ENCODE results near the gene NEBL.

DNA sequence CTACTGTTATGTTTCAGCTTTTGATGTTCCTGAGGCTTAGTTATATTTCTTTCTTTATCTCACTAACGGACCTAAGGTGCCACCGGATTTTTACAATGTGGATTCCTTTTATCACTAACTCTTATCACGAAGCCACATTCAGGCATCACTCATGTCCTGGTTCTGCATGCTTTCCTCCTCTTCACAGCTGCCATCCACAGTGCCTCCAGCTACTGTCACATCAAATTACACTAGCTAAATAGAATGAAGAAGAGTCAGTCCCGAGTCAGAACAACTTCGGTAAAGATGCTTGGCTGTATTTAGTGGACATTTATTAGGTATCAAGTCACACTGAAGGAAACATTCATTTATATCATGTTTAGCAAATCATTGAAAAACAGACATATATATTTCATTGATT is 153.2 kb downstream of the NEBL start:
- TF ChIP-seq, protein P1, sequence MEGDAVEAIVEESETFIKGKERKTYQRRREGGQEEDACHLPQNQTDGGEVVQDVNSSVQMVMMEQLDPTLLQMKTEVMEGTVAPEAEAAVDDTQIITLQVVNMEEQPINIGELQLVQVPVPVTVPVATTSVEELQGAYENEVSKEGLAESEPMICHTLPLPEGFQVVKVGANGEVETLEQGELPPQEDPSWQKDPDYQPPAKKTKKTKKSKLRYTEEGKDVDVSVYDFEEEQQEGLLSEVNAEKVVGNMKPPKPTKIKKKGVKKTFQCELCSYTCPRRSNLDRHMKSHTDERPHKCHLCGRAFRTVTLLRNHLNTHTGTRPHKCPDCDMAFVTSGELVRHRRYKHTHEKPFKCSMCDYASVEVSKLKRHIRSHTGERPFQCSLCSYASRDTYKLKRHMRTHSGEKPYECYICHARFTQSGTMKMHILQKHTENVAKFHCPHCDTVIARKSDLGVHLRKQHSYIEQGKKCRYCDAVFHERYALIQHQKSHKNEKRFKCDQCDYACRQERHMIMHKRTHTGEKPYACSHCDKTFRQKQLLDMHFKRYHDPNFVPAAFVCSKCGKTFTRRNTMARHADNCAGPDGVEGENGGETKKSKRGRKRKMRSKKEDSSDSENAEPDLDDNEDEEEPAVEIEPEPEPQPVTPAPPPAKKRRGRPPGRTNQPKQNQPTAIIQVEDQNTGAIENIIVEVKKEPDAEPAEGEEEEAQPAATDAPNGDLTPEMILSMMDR (IDR thresholded peaks at IDR 0.05) = no peak
- TF ChIP-seq EP300 (IDR thresholded peaks at IDR 0.05) (no peak), POLR2A (IDR thresholded peaks at IDR 0.05; ENCODE audit: low read depth) (no peak)

All from esophagus muscularis mucosa (tissue), 4 donors.